ENCODE data around the gene EPHB3. TPM values are rescaled to one million over a fixed set of nuclear protein-coding genes. Genes with fewer than 3 reads are reported as not detected.

EPHB3 gene
- total and polyA plus RNA-seq, 12 donors = 0.29 to 3.7 (median 1.2) TPM

DNA sequence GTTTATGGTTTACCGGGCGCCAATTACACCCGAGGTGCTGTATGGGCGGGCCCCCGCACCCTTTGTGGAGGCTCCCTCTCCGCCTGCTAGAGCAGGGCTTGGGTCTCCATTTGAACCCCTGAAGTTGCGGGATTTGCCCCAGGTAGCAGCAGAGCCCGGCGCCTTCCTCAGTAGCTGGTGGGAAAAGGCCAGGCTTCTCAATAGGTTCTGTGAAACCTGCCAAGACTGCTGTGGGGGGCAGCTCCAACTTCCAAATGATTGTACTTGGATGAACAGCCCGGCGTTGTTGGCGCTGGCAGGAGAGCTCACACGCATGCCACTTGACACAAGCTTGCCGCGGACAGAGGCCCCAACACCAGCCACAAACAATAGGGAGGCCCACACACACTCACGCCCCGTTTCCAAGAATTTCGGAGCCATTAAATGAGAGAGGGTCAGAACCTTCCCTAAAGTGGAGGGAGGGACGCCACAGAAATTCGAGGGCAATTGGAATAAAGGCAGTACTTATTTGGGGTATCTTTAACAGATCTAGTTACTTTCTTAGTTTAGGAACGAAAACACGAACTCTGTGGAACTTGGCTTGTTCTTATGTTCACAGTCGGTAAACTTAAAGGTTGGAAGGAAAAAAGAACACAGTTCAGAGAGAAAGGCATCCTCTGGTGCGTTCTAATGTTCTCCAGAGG is 1.4 kb downstream of the EPHB3 start:
- H3K36me3 ChIP-seq (replicated peaks in 1 of 2) = no peaks in the 10 kb centered on the region
- no peak for TF ChIP-seq POLR2A (IDR thresholded peaks at IDR 0.05)
- TF ChIP-seq, protein P1, sequence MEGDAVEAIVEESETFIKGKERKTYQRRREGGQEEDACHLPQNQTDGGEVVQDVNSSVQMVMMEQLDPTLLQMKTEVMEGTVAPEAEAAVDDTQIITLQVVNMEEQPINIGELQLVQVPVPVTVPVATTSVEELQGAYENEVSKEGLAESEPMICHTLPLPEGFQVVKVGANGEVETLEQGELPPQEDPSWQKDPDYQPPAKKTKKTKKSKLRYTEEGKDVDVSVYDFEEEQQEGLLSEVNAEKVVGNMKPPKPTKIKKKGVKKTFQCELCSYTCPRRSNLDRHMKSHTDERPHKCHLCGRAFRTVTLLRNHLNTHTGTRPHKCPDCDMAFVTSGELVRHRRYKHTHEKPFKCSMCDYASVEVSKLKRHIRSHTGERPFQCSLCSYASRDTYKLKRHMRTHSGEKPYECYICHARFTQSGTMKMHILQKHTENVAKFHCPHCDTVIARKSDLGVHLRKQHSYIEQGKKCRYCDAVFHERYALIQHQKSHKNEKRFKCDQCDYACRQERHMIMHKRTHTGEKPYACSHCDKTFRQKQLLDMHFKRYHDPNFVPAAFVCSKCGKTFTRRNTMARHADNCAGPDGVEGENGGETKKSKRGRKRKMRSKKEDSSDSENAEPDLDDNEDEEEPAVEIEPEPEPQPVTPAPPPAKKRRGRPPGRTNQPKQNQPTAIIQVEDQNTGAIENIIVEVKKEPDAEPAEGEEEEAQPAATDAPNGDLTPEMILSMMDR (IDR thresholded peaks at IDR 0.05) = no peak
- intact Hi-C loops (cut with DNase I) = no loop called here
- 71 to 79% (median 74%) methylated on average over 15 to 24 of the region's 24 CpGs for whole genome bisulfite sequencing, 4 donors
- H3K27me3 ChIP-seq = no peaks in the 10 kb centered on the region
- H3K9me3 ChIP-seq (replicated peaks in 1 of 3) = no peaks in the 10 kb centered on the region
- DNase-seq = no peak
- H3K27ac ChIP-seq = peak overlapping the region in 1 of 5 donors; percentile 36
- H3K4me1 ChIP-seq (replicated peaks in 1 of 2) = peaks cover 8 to 20% of the 10 kb centered on the region in 2 donors
- peak overlapping the region in 1 of 4 donors; percentile 62 for H3K4me3 ChIP-seq

DNA sequence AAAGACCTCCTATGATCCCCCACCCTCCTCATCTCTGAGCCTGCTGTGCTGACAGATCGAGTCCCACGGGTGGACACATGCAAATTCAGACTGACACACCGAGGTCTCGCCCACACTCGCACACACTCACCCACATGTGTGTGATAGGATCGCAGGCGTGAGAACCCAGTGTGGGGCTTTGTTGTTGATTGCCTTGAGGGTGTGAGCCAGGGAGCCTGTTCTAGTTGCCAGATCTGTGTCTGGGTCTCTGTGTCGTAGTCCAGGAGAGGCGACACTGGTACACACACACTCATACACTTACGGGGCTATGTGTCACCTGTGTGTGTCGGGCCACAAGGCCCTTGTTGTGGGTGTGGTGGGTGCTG is 2.0 kb downstream of the EPHB3 start:
- no peak for TF ChIP-seq POLR2A (IDR thresholded peaks at IDR 0.05)
- TF ChIP-seq, protein P1 (IDR thresholded peaks at IDR 0.05) = no peak
- 80 to 87% (median 84%) methylated on average over 7 to 11 of the region's 11 CpGs for WGBS, 4 donors

DNA sequence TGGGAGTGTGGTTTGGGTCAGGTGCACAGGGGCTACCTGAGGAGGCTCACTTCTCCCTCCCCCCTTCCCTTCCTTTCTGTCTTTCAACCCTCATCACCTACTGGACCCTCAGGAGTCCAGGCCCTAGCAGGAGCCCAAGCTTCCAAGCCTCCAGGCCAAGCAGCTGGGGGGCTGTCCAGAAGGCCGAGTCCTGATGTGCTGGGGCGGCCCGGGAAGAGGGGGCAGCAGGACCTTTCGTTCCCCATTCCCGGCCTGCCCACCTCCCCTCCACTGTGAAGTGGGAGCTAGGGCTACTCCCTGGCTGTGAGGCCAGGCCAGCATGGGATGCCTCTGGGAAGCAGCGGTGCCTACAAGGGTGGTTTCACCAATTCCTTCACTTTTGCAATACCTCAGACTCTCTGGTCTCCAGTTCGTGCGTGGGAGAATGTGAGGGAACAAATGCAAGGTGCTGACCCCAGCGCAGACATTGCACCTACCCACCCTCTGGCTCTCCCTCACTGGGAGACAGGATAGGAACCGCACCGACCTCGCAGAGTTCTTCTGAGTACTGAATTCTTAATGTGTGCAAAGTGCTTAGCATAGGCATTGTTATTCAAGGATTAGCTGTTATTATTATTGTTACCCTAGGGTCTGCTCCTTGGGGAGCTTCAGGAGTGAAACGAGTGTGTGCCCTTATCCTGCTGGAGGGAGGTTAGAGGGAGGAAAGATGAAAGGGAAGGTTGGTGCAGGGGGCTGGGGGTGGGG is 2.5 kb downstream of the EPHB3 start:
- Histone ChIP-seq H3K4me1 (replicated peaks in 1 of 2) (peaks cover 8 to 26% of the 10 kb centered on the region in 2 donors), H3K4me3 (no peak overlapping the region), H3K27me3 (no peaks in the 10 kb centered on the region), H3K36me3 (replicated peaks in 1 of 2) (no peaks in the 10 kb centered on the region), H3K27ac (peak overlapping the region in 1 of 5 donors; percentile 36), H3K9me3 (replicated peaks in 1 of 3) (no peaks in the 10 kb centered on the region)
- no peak for DNase-seq
- intact Hi-C loops (cut with DNase I) = no loop called here
- 75 to 96% (median 82%) methylated on average over 7 to 13 of the region's 13 CpGs for WGBS, 4 donors
- TF ChIP-seq, protein P1 (IDR thresholded peaks at IDR 0.05) = no peak
- TF ChIP-seq POLR2A (IDR thresholded peaks at IDR 0.05) = no peak

More for the DNA sequence above, 2.0 kb downstream of the EPHB3 start:
- DNase-seq = no peak
- H3K9me3 ChIP-seq (replicated peaks in 1 of 3) = no peaks in the 10 kb centered on the region
- no peak overlapping the region for H3K4me3 ChIP-seq
- H3K27me3 ChIP-seq = no peaks in the 10 kb centered on the region
- peak overlapping the region in 1 of 5 donors; percentile 36 for H3K27ac ChIP-seq
- intact Hi-C loops (cut with DNase I) = no loop called here
- H3K36me3 ChIP-seq (replicated peaks in 1 of 2) = no peaks in the 10 kb centered on the region
- H3K4me1 ChIP-seq (replicated peaks in 1 of 2) = peaks cover 8 to 25% of the 10 kb centered on the region in 2 donors

DNA sequence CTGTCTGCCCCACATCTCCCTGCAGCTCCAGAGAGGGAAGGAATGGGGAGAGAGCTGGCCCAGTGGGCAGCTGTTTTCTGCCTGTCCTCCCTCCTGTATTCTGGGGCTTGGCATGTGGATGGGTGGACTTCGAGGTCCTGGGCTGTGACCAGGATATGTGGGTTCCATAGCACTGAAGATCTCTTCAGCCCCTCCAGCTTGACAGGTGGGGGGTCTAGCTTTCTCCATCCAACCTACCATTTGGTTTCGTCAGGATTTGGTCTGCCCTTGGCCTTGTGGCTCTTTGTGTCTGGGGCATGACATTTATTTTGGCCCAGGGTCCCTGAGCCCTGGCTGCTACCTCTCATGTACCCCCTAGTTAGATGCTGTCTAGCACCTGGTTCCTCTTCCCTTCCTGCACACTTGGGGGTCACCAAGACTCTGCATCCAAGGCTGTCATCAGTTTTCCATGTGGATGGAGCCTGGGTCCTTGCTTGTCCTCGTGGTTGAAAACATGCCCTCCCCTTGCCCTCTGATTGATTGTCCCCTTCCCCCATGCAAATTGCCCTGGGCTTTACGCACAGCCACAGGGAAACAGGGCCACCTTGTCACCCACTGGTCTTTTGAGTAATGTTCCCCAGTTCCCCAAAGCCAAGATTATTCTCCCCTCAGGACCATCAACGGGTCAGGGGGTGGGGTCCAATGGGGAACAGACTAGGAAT is 3.2 kb downstream of the EPHB3 start:
- WGBS, 4 donors = 76 to 86% (median 84%) methylated on average over 5 of the region's 5 CpGs
- no peak for DNase-seq
- H3K4me3 ChIP-seq = no peak overlapping the region
- peak overlapping the region in 1 of 5 donors; percentile 55 for H3K27ac ChIP-seq
- TF ChIP-seq POLR2A (IDR thresholded peaks at IDR 0.05) = no peak
- TF ChIP-seq, protein P1 (IDR thresholded peaks at IDR 0.05) = no peak
- no peaks in the 10 kb centered on the region for H3K27me3 ChIP-seq
- H3K36me3 ChIP-seq (replicated peaks in 1 of 2) = no peaks in the 10 kb centered on the region
- H3K4me1 ChIP-seq (replicated peaks in 1 of 2) = peaks cover 15 to 32% of the 10 kb centered on the region in 2 donors
- intact Hi-C loops (cut with DNase I) = no loop called here
- no peaks in the 10 kb centered on the region for H3K9me3 ChIP-seq (replicated peaks in 1 of 3)
